ENCODE results near the gene STARD4. TPM values are rescaled to one million over a fixed set of nuclear protein-coding genes. Genes with fewer than 3 reads are reported as not detected.

The STARD4 gene
- total and polyA plus RNA-seq, 9 of the 15 experiments (the other 6 are each of a cell fraction or from before 2014, with no cell fraction given): 28.4 to 88.0 (median 34.0) TPM

GRCh38 chr5:111557111-111557510, 44.8 kb upstream of the STARD4 start:
- no peaks in the 10 kb centered on the region for H4K20me1 ChIP-seq (replicated peaks; ENCODE audit: control insufficient read depth, insufficient read depth, low read length)
- no peaks in the 10 kb centered on the region for H3K79me2 ChIP-seq (ENCODE audit: control insufficient read depth, insufficient read depth, low read length)
- no peaks in the 10 kb centered on the region for H3K27me3 ChIP-seq (ENCODE audit: control insufficient read depth in 2 of 2, insufficient read depth in 2 of 2, low read length in 2 of 2)
- TF ChIP-seq POLR2A (conservative IDR thresholded peaks at IDR 0.05): no peak
- no peak for TF ChIP-seq STAT5A (IDR thresholded peaks at IDR 0.05; ENCODE audit: borderline replicate concordance, low read length)
- TF ChIP-seq SMARCA5 (IDR thresholded peaks at IDR 0.05): no peak
- no peak for TF ChIP-seq TCF7 (IDR thresholded peaks at IDR 0.05; ENCODE audit: borderline replicate concordance)
- no peak for TF ChIP-seq SLC30A9 (CRISPR knock-in tag; IDR thresholded peaks at IDR 0.05)
- no peak for TF ChIP-seq CREBBP (IDR thresholded peaks at IDR 0.05; ENCODE audit: low read depth, low read length)
- no peak for TF ChIP-seq PCBP2 (IDR thresholded peaks at IDR 0.05; ENCODE audit: low read depth, low read length, poor library complexity, severe bottlenecking)
- TF ChIP-seq FOXM1 (IDR thresholded peaks at IDR 0.05; ENCODE audit: low read depth): no peak
- no peak for TF ChIP-seq FOXM1 (CRISPR knock-in tag; IDR thresholded peaks at IDR 0.05; ENCODE audit: low read depth)
- TF ChIP-seq POLR3G (IDR thresholded peaks at IDR 0.05; ENCODE audit: extremely low read depth, insufficient read length, insufficient replicate concordance): no peak
- DNase-seq (ENCODE audit: extremely low read depth in 1 of 4, low spot score in 3 of 4): no peak
- CTCF ChIA-PET (ENCODE audit: low intra/inter-chr PET ratio): no interaction called here
- in situ Hi-C loops (cut with MboI) (no loop called here), intact Hi-C loops (cut with micrococcal nuclease) (no loop called here)
- no peaks in the 10 kb centered on the region for H3K9me3 ChIP-seq (replicated peaks; ENCODE audit: control insufficient read depth, insufficient read depth, low read depth, low read length)
- WGBS (ENCODE audit: insufficient coverage, low coverage, missing lambda C conversion rate): 6% methylated on average over 1 of the region's 1 CpG
- H3K4me1 ChIP-seq (replicated peaks in 1 of 2; ENCODE audit: control insufficient read depth in 2 of 2, insufficient read depth in 2 of 2, low read length in 2 of 2): no peaks in the 10 kb centered on the region
- H3K4me3 ChIP-seq: no peak overlapping the region
- no peak overlapping the region for H2AFZ ChIP-seq (ENCODE audit: low read depth, low read length)
- H3K36me3 ChIP-seq (ENCODE audit: control insufficient read depth, insufficient read depth, low read length): no peaks in the 10 kb centered on the region
- H3K27ac ChIP-seq (ENCODE audit: extremely low read depth, low read depth, low read length): no peak overlapping the region
- no peak for ATAC-seq
- H3K9me1 ChIP-seq (ENCODE audit: control insufficient read depth, insufficient read depth, low read length): no peaks in the 10 kb centered on the region
- H3K9ac ChIP-seq (ENCODE audit: insufficient read depth in 1 of 2, low read depth in 2 of 2, low read length in 2 of 2): no peak overlapping the region
- BruUV-seq (replicated peaks): no TSS peak
- FAIRE-seq: no peak
- no peak overlapping the region for H3K4me2 ChIP-seq (ENCODE audit: insufficient read depth, low read length)
- POLR2A ChIA-PET: interaction anchor here (0.6 to 0.7 kb wide), 2 partner anchors 19 to 455 kb away, joined by 3 read pairs; no protein-coding TSS in a partner anchor

Measured in K562 (cell line).